ENCODE data around the gene AMPD3. TPM values are rescaled to one million over a fixed set of nuclear protein-coding genes. Genes with fewer than 3 reads are reported as not detected.

The AMPD3 gene
- total and polyA plus RNA-seq, 2 donors (not counting 3 experiments of a cell fraction or from before 2014, with no cell fraction given) = 1.4 to 2.5 TPM

GRCh38 chr11:10476342-10476741 is 21.3 kb downstream of the AMPD3 start:
- H3K9me3 ChIP-seq (replicated peaks; ENCODE audit: control insufficient read depth, insufficient read depth, low read length) = no peaks in the 10 kb centered on the region
- H3K4me1 ChIP-seq (ENCODE audit: control insufficient read depth, extremely low read depth, insufficient read depth, low read length) = no peaks in the 10 kb centered on the region
- FAIRE-seq (no peak), DNase-seq (ENCODE audit: low read depth, low spot score) (no peak)
- dilution Hi-C loops (cut with MboI; ENCODE audit: extremely low pct_ligation_motif_present, low sequenced_read_pairs) (no loop called here), intact Hi-C loops (cut with micrococcal nuclease) (no loop called here)
- H3K4me2 ChIP-seq (ENCODE audit: insufficient read depth, low read length) = no peak overlapping the region
- no peak overlapping the region for H3K9ac ChIP-seq (replicated peaks; ENCODE audit: extremely low read depth, insufficient read depth, low read length)
- BruUV-seq (replicated peaks) = no TSS peak
- TF ChIP-seq GATA2 (IDR thresholded peaks at IDR 0.05; ENCODE audit: insufficient read depth, insufficient read length, low read depth, low read length) (no peak), JUN (IDR thresholded peaks at IDR 0.05; ENCODE audit: borderline replicate concordance, insufficient read depth, insufficient read length, low read depth) (no peak), POLR2A (IDR thresholded peaks at IDR 0.05; ENCODE audit: low read depth, low read length) (no peak), EZH2 (IDR thresholded peaks at IDR 0.05; ENCODE audit: borderline replicate concordance, low read depth, low read length, severe bottlenecking) (no peak), POLR2AphosphoS5 (IDR thresholded peaks at IDR 0.05; ENCODE audit: insufficient read depth, low read depth, low read length) (no peak), MYC (IDR thresholded peaks at IDR 0.05; ENCODE audit: low read depth, low read length) (no peak), FOS (IDR thresholded peaks at IDR 0.05; ENCODE audit: borderline replicate concordance, insufficient read depth, low read length) (no peak)
- TF ChIP-seq, protein P1, sequence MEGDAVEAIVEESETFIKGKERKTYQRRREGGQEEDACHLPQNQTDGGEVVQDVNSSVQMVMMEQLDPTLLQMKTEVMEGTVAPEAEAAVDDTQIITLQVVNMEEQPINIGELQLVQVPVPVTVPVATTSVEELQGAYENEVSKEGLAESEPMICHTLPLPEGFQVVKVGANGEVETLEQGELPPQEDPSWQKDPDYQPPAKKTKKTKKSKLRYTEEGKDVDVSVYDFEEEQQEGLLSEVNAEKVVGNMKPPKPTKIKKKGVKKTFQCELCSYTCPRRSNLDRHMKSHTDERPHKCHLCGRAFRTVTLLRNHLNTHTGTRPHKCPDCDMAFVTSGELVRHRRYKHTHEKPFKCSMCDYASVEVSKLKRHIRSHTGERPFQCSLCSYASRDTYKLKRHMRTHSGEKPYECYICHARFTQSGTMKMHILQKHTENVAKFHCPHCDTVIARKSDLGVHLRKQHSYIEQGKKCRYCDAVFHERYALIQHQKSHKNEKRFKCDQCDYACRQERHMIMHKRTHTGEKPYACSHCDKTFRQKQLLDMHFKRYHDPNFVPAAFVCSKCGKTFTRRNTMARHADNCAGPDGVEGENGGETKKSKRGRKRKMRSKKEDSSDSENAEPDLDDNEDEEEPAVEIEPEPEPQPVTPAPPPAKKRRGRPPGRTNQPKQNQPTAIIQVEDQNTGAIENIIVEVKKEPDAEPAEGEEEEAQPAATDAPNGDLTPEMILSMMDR (IDR thresholded peaks at IDR 0.05; ENCODE audit: extremely low read depth in 1 of 2, insufficient read depth in 1 of 2, low read depth in 1 of 2, low read length in 2 of 2) = no peak
- TF ChIP-seq, protein P2, sequence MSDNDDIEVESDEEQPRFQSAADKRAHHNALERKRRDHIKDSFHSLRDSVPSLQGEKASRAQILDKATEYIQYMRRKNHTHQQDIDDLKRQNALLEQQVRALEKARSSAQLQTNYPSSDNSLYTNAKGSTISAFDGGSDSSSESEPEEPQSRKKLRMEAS (IDR thresholded peaks at IDR 0.05; ENCODE audit: insufficient read depth, insufficient read length) = no peak
- H3K4me3 ChIP-seq (replicated peaks in 1 of 3; ENCODE audit: insufficient read depth in 1 of 3, low read depth in 1 of 3, low read length in 3 of 3) = no peak overlapping the region
- H3K27me3 ChIP-seq (ENCODE audit: control insufficient read depth in 2 of 2, insufficient read depth in 2 of 2, low read length in 2 of 2) = no peaks in the 10 kb centered on the region
- H4K20me1 ChIP-seq (replicated peaks; ENCODE audit: control insufficient read depth, extremely low read depth, insufficient read depth, low read length) = no peaks in the 10 kb centered on the region
- ChIA-PET CTCF (interaction anchor here (0.8 to 1.0 kb wide), 3 partner anchors 38 to 188 kb away, joined by 3 to 4 read pairs (median 3); partner anchors contain the start of gene RNF141), POLR2A (no interaction called here)
- no peaks in the 10 kb centered on the region for H3K79me2 ChIP-seq (ENCODE audit: control insufficient read depth, insufficient read depth, low read length)
- no peaks in the 10 kb centered on the region for H3K36me3 ChIP-seq (ENCODE audit: control insufficient read depth in 2 of 2, extremely low read depth in 1 of 2, insufficient read depth in 2 of 2, low read length in 2 of 2)
- H2AFZ ChIP-seq (ENCODE audit: low read depth, low read length) = no peak overlapping the region
- no peaks in the 10 kb centered on the region for H3K9me1 ChIP-seq (replicated peaks; ENCODE audit: control insufficient read depth, extremely low read depth, insufficient read depth, low read length)
- H3K27ac ChIP-seq (ENCODE audit: insufficient read depth, low read depth, low read length) = no peak overlapping the region

Data from endothelial cell of umbilical vein (primary cell).